ENCODE results near the gene RAB1B. TPM values are rescaled to one million over a fixed set of nuclear protein-coding genes. Genes with fewer than 3 reads are reported as not detected.
A peak's percentile ranks its signal among the peaks of the same experiment; 100 is the strongest.

RAB1B gene
- total and polyA plus RNA-seq, 4 donors = 78.6 to 203 (median 168) TPM

DNA sequence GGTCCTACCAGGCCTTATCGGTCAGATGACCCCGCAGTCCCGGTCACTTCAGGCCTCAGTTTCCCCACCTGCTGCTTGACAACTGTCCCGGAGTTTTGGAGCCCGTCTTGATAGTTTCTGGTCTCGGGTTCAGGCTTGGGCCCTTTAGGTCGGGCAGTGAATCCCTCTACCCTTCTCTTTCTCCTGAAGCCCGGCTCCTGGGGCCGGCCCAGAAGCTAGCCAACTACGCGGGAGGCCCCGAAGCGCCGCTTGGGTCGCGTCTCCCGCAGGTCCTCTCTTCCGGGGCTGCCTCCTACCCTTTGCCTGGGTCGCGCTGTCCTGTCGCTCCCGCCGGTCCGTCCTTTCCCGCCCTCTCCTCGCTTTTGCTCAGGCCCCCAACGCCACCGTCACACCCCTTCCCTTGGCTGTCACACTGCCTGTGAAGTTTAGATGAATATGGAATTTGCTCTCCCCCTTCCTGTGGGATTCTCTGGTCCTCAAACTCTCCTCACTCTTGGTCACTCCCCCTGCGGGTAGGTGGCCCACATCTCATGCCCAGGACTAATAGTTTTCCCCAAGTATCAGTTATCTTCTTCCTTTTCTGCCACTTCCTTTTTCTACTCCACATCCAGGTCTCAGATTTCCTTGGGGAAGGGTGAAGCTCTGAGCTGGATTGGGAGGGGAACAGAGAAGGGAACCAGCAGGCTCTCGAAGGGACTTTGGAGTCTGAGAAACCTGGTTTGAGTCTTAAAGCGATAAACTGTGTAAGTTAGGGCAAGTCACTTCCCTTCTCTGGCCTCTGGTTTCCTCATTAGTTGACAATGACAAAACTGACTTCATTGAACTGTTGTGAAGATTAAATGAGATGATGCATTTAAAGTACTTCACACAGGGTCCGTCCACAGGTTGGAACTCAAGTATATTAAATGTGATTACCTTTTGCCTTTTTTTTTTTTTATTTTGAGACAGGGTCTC, 790 bp downstream of the RAB1B start:
- peak in 2 of 3 donors; percentile 33 to 51 for DNase-seq
- Histone ChIP-seq H3K9ac (ENCODE audit: insufficient read depth in 1 of 2, low read length in 2 of 2) (peak overlapping the region; percentile 80 to 82), H3K9me3 (ENCODE audit: control insufficient read depth in 4 of 4, insufficient read depth in 3 of 4, low read length in 3 of 4) (no peaks in the 10 kb centered on the region), H3K27ac (ENCODE audit: low read depth in 1 of 2, low read length in 1 of 2) (peak overlapping the region; percentile 94 to 97), H3K36me3 (ENCODE audit: control insufficient read depth in 4 of 4, insufficient read depth in 4 of 4, low read length in 4 of 4) (peaks cover 5 to 40% (median 35%) of the 10 kb centered on the region in 4 donors), H3K27me3 (ENCODE audit: control insufficient read depth in 3 of 3, insufficient read depth in 3 of 3, low read length in 2 of 3) (no peaks in the 10 kb centered on the region), H3K4me3 (peak overlapping the region; percentile 92), H3K4me1 (ENCODE audit: control insufficient read depth in 5 of 5, insufficient read depth in 5 of 5, low read length in 5 of 5) (peaks cover 0 to 13% (median 4%) of the 10 kb centered on the region in 5 donors)
- ATAC-seq (ENCODE audit: insufficient read depth, low FRiP score) = no peak
- 2% methylated on average over 25 to 32 of the region's 32 CpGs for WGBS, 2 donors
- TF ChIP-seq, protein P1, sequence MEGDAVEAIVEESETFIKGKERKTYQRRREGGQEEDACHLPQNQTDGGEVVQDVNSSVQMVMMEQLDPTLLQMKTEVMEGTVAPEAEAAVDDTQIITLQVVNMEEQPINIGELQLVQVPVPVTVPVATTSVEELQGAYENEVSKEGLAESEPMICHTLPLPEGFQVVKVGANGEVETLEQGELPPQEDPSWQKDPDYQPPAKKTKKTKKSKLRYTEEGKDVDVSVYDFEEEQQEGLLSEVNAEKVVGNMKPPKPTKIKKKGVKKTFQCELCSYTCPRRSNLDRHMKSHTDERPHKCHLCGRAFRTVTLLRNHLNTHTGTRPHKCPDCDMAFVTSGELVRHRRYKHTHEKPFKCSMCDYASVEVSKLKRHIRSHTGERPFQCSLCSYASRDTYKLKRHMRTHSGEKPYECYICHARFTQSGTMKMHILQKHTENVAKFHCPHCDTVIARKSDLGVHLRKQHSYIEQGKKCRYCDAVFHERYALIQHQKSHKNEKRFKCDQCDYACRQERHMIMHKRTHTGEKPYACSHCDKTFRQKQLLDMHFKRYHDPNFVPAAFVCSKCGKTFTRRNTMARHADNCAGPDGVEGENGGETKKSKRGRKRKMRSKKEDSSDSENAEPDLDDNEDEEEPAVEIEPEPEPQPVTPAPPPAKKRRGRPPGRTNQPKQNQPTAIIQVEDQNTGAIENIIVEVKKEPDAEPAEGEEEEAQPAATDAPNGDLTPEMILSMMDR (IDR thresholded peaks at IDR 0.05; ENCODE audit: control extremely low read depth, extremely low read depth) = no peak

GRCh38 chr11:66271816-66272215, 3.4 kb downstream of the RAB1B start:
- DNase-seq (no peak), ATAC-seq (ENCODE audit: insufficient read depth, low FRiP score) (no peak)
- H3K36me3 ChIP-seq (ENCODE audit: control insufficient read depth in 4 of 4, insufficient read depth in 4 of 4, low read length in 4 of 4) = peaks cover 5 to 50% (median 36%) of the 10 kb centered on the region in 4 donors
- H3K27ac ChIP-seq (ENCODE audit: low read depth in 1 of 2, low read length in 1 of 2) = no peak overlapping the region
- TF ChIP-seq, protein P1 (IDR thresholded peaks at IDR 0.05; ENCODE audit: control extremely low read depth, extremely low read depth) = no peak
- no peak overlapping the region for H3K9ac ChIP-seq (ENCODE audit: insufficient read depth in 1 of 2, low read length in 2 of 2)
- 95% methylated on average over 7 of the region's 7 CpGs for WGBS, 2 donors
- H3K9me3 ChIP-seq (ENCODE audit: control insufficient read depth in 4 of 4, insufficient read depth in 3 of 4, low read length in 3 of 4) = no peaks in the 10 kb centered on the region
- no peaks in the 10 kb centered on the region for H3K27me3 ChIP-seq (ENCODE audit: control insufficient read depth in 3 of 3, insufficient read depth in 3 of 3, low read length in 2 of 3)
- no peak overlapping the region for H3K4me3 ChIP-seq
- H3K4me1 ChIP-seq (ENCODE audit: control insufficient read depth in 5 of 5, insufficient read depth in 5 of 5, low read length in 5 of 5) = peaks cover 0 to 10% (median 4%) of the 10 kb centered on the region in 5 donors

DNA sequence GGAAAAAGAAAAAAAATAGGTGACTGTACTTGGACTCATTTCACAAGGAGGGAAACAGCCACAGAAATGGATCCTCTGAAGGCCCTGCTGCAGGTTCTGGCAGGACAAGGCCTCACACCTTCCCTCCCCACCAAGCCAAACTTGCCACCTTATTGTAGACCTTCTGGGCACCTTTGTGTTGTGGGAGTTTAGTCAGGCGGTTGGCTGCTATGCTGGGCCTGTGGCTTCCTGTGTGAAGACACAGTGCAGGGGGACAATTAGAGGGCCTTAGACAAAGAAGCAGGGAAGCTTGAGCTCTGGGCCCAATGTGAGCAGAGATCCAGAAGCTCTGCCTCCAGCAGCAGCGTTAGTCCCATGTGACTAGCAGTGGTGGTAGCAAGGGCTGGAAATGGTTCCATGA, 4.2 kb downstream of the RAB1B start:
- H3K36me3 ChIP-seq (ENCODE audit: control insufficient read depth in 4 of 4, insufficient read depth in 4 of 4, low read length in 4 of 4) = peaks cover 5 to 50% (median 36%) of the 10 kb centered on the region in 4 donors
- TF ChIP-seq, protein P1 (IDR thresholded peaks at IDR 0.05; ENCODE audit: control extremely low read depth, extremely low read depth) = no peak
- ATAC-seq (ENCODE audit: insufficient read depth, low FRiP score) = no peak

More for the DNA sequence above, 4.2 kb downstream of the RAB1B start:
- no peak overlapping the region for H3K4me3 ChIP-seq
- no peaks in the 10 kb centered on the region for H3K9me3 ChIP-seq (ENCODE audit: control insufficient read depth in 4 of 4, insufficient read depth in 3 of 4, low read length in 3 of 4)
- H3K27ac ChIP-seq (ENCODE audit: low read depth in 1 of 2, low read length in 1 of 2) = no peak overlapping the region
- WGBS, 2 donors = 85 to 86% methylated on average over 2 of the region's 2 CpGs
- no peak for DNase-seq
- H3K9ac ChIP-seq (ENCODE audit: insufficient read depth in 1 of 2, low read length in 2 of 2) = no peak overlapping the region
- peaks cover 0 to 6% (median 2%) of the 10 kb centered on the region in 5 donors for H3K4me1 ChIP-seq (ENCODE audit: control insufficient read depth in 5 of 5, insufficient read depth in 5 of 5, low read length in 5 of 5)
- no peaks in the 10 kb centered on the region for H3K27me3 ChIP-seq (ENCODE audit: control insufficient read depth in 3 of 3, insufficient read depth in 3 of 3, low read length in 2 of 3)
